ENCODE data around the gene CHST15. TPM values are rescaled to one million over a fixed set of nuclear protein-coding genes. Genes with fewer than 3 reads are reported as not detected.

CHST15 gene
- total and polyA plus RNA-seq, 7 donors = 2.4 to 57.9 (median 29.9) TPM

DNA sequence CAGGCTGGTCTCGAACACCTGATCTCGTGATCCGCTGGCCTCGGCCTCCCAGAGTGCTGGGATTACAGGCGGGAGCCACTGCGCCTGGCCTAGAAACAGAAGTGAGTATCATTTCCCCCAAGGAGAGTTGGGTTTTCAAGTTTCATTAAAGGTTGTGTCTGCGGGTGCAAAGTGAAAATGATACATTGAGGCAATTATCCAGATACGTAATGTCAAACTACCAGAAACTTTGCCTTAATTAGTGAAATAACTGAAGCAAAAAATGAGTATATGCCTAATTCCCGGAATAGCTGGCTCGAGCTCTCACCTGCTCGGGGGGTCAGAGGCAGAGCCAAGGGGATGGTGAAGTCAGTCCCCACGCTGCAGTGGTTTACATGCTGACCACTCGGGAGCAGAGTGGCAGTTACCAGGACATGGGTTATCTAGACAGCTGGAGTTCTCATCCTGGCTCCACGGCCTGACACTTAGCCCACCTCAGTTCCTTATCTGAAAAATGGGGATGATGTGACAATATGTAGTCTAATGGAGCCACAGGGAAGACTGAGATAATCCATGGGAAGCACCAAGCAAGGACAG lies 25.5 kb downstream of the CHST15 start:
- Histone ChIP-seq H3K36me3 (no peaks in the 10 kb centered on the region), H3K27ac (peak overlapping the region in 2 of 4 donors; percentile 71 to 75), H3K4me3 (no peak overlapping the region), H3K4me1 (peaks cover 0 to 77% (median 45%) of the 10 kb centered on the region in 4 donors), H3K27me3 (no peaks in the 10 kb centered on the region), H3K9me3 (no peaks in the 10 kb centered on the region)
- WGBS, 2 donors = 89 to 91% methylated on average over 14 of the region's 14 CpGs
- TF ChIP-seq POLR2AphosphoS5 (IDR thresholded peaks at IDR 0.05) (no peak), EP300 (IDR thresholded peaks at IDR 0.05) (no peak), CTCF (IDR thresholded peaks at IDR 0.05) (no peak), POLR2A (IDR thresholded peaks at IDR 0.05) (no peak)
- no peak for DNase-seq
- intact Hi-C loops (cut with DNase I) = no loop called here

GRCh38 chr10:124066781-124067714 lies 26.4 kb downstream of the CHST15 start:
- no peak overlapping the region for H3K4me3 ChIP-seq
- H3K4me1 ChIP-seq = peaks cover 0 to 79% (median 50%) of the 10 kb centered on the region in 4 donors
- H3K36me3 ChIP-seq = no peaks in the 10 kb centered on the region
- whole genome bisulfite sequencing, 2 donors = 72 to 76% methylated on average over 12 of the region's 12 CpGs
- TF ChIP-seq POLR2A (IDR thresholded peaks at IDR 0.05) = no peak
- no peak for TF ChIP-seq CTCF (IDR thresholded peaks at IDR 0.05)
- no peak for TF ChIP-seq EP300 (IDR thresholded peaks at IDR 0.05)
- no peak for TF ChIP-seq POLR2AphosphoS5 (IDR thresholded peaks at IDR 0.05)
- intact Hi-C loops (cut with DNase I) = no loop called here
- H3K9me3 ChIP-seq = no peaks in the 10 kb centered on the region
- no peaks in the 10 kb centered on the region for H3K27me3 ChIP-seq
- no peak for DNase-seq
- peak overlapping the region in 3 of 4 donors; percentile 71 to 75 (median 72) for H3K27ac ChIP-seq

DNA sequence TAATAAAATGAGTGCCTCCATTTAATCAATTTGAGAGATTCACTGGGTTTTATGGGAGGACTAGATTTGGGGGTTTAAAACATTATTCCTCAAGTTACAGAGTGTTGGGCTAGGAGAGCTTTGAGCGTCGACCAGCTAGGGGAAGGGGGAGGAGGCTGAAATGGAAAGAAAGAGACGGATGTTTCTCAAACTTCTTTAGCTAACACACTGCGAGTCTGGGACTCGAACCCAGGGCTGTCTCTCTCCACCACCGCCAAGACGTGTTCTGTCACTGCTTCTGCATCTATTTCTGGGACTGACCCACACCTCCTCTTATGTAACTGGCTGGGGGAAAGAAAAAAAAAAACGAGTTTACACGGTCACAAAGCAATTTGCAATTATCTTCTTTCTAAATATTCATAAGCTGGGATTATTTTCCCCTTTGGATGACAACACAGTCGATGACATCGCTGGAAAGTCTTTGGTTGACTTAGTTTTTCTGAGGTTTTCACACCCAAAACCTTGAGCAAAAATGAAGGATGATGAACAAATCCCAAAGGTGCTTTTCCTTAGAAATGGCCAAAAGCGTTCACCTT lies 27.2 kb downstream of the CHST15 start:
- no peak for DNase-seq
- Histone ChIP-seq H3K27ac (peak overlapping the region in 3 of 4 donors; percentile 71 to 75 (median 72)), H3K9me3 (no peaks in the 10 kb centered on the region), H3K4me3 (no peak overlapping the region), H3K27me3 (no peaks in the 10 kb centered on the region), H3K36me3 (no peaks in the 10 kb centered on the region), H3K4me1 (peaks cover 0 to 77% (median 51%) of the 10 kb centered on the region in 4 donors)
- TF ChIP-seq EP300 (IDR thresholded peaks at IDR 0.05) (no peak), POLR2AphosphoS5 (IDR thresholded peaks at IDR 0.05) (no peak), CTCF (IDR thresholded peaks at IDR 0.05) (no peak), POLR2A (IDR thresholded peaks at IDR 0.05) (no peak)
- WGBS, 2 donors = 55 to 72% methylated on average over 12 of the region's 12 CpGs
- intact Hi-C loops (cut with DNase I) = no loop called here

- 23 to 60% methylated on average over 12 of the region's 12 CpGs for WGBS, 2 donors
- Histone ChIP-seq H3K27me3 (no peaks in the 10 kb centered on the region), H3K4me1 (peaks cover 0 to 77% (median 51%) of the 10 kb centered on the region in 4 donors), H3K36me3 (no peaks in the 10 kb centered on the region), H3K9me3 (no peaks in the 10 kb centered on the region), H3K4me3 (no peak overlapping the region), H3K27ac (peak overlapping the region; percentile 42 to 75 (median 72))
- DNase-seq = no peak
- intact Hi-C loops (cut with DNase I) = no loop called here
- TF ChIP-seq CTCF (IDR thresholded peaks at IDR 0.05) (no peak), POLR2A (IDR thresholded peaks at IDR 0.05) (no peak), EP300 (IDR thresholded peaks at IDR 0.05) (no peak), POLR2AphosphoS5 (IDR thresholded peaks at IDR 0.05) (no peak)
Measured at GRCh38 chr10:124065382-124066125, 27.8 kb downstream of the CHST15 start.

Data from sigmoid colon (tissue), 7 donors.